Measurements from ENCODE around the gene DESI1.

DNA sequence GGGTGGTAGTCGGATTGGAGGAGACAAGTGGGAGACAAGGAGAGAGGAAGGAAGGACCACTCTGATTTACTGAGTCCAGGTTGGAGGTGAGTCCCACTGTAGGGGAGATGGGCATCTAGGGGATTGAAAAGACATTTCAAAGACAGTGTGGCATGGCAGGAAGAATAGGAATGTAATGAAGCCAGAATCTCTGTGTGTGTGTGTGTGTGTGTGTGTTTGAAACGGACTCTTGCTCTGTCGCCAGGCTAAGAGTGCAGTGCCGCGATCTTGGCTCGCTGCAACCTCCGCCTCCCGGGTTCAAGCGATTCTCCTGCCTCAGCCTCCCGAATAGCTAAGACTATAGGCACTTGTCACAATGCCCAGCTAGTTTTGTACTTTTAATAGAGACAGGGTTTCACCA is 64.3 kb downstream of the DESI1 start:
- no peak for TF ChIP-seq FOSL2 (IDR thresholded peaks at IDR 0.05; ENCODE audit: borderline replicate concordance, low read depth)
- TF ChIP-seq SIN3A (IDR thresholded peaks at IDR 0.05; ENCODE audit: borderline replicate concordance, low read depth, low read length), result no peak
- no peak for TF ChIP-seq TEAD4 (IDR thresholded peaks at IDR 0.05; ENCODE audit: borderline replicate concordance, insufficient read depth)
- TF ChIP-seq NRF1 (IDR thresholded peaks at IDR 0.05; ENCODE audit: low read depth, low read length), result no peak
- no peak for TF ChIP-seq CTCF (IDR thresholded peaks at IDR 0.05)
- no peak for TF ChIP-seq JUND (IDR thresholded peaks at IDR 0.05)
- no peak for TF ChIP-seq FOXM1 (IDR thresholded peaks at IDR 0.05; ENCODE audit: low read depth)
- no peak for TF ChIP-seq EP300 (IDR thresholded peaks at IDR 0.05; ENCODE audit: borderline replicate concordance in 1 of 2, low read depth in 1 of 2, low read length in 1 of 2)
- TF ChIP-seq, protein P1, sequence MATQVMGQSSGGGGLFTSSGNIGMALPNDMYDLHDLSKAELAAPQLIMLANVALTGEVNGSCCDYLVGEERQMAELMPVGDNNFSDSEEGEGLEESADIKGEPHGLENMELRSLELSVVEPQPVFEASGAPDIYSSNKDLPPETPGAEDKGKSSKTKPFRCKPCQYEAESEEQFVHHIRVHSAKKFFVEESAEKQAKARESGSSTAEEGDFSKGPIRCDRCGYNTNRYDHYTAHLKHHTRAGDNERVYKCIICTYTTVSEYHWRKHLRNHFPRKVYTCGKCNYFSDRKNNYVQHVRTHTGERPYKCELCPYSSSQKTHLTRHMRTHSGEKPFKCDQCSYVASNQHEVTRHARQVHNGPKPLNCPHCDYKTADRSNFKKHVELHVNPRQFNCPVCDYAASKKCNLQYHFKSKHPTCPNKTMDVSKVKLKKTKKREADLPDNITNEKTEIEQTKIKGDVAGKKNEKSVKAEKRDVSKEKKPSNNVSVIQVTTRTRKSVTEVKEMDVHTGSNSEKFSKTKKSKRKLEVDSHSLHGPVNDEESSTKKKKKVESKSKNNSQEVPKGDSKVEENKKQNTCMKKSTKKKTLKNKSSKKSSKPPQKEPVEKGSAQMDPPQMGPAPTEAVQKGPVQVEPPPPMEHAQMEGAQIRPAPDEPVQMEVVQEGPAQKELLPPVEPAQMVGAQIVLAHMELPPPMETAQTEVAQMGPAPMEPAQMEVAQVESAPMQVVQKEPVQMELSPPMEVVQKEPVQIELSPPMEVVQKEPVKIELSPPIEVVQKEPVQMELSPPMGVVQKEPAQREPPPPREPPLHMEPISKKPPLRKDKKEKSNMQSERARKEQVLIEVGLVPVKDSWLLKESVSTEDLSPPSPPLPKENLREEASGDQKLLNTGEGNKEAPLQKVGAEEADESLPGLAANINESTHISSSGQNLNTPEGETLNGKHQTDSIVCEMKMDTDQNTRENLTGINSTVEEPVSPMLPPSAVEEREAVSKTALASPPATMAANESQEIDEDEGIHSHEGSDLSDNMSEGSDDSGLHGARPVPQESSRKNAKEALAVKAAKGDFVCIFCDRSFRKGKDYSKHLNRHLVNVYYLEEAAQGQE (IDR thresholded peaks at IDR 0.05; ENCODE audit: low read depth, low read length), result no peak
- no peak for TF ChIP-seq RFX5 (IDR thresholded peaks at IDR 0.05; ENCODE audit: low read length)
